GM13976 (cell line): ENCODE results near the gene TMPRSS9.

Source experiments
- DNase-seq: peaks from one replicate; pipeline ENCODE4 v3.0.0; 2012; ENCODE audit warnings: low spot score
- CTCF ChIP-seq: IDR thresholded peaks from 2 replicates; pipeline ENCODE4 v1.5.1; 2012; ENCODE audit warnings: borderline replicate concordance, mild to moderate bottlenecking; ENCODE audit not compliant: insufficient read depth; ENCODE audit errors: extremely low read depth, missing control alignments, control extremely low read depth
- in situ Hi-C: fragments of 300-500 bp; cut with MboI; formaldehyde crosslinking; loops from one replicate; pipeline ENCODE4 v1.12.0; 2022; ENCODE audit warnings: low sequenced_read_pairs, mixed read lengths, inconsistent platforms; ENCODE audit not compliant: unreplicated experiment

The TMPRSS9 gene

DNA sequence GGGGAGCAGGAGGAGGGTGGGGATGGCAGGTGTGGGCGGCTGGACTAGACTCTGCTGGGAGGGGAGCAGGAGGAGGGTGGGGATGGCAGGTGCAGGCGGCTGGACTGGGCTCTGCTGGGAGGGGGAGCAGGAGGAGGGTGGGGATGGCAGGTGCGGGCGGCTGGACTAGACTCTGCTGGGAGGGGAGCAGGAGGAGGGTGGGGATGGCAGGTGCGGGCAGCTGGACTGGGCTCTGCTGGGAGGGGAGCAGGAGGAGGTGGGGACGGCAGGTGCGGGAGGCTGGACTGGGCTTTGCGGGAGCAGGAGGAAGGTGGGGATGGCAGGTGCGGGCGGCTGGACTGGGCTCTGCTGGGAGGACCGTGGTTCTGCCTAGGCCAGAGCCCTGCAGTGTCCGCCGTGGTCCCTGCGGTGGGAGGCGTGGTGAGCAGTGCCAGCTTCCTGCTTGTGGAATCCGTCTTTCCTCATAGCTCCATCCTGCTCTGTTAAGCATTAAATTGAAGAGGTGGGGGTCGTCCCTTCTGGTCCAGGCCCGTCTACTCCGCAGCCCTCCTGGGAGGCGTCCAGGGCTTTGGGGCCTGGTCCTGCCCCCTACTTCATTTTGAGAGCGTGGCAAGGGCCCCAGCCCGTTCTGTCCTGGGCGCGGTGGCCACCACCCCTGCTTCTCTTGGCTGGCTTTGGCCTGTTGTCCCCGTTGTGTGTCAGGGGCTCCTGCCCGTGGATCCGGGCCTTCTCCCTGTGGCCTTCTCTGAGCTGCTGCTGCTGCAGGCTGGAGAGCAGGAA is 26.8 kb upstream of the TMPRSS9 start:
- no peak for DNase-seq
- no peak for TF ChIP-seq CTCF
- in situ Hi-C loops, result no loop called here

- no peak for TF ChIP-seq CTCF
- DNase-seq, result no peak
- in situ Hi-C loops, result no loop called here
Observed at GRCh38 chr19:2333807-2334211, 26.3 kb upstream of the TMPRSS9 start.

DNA sequence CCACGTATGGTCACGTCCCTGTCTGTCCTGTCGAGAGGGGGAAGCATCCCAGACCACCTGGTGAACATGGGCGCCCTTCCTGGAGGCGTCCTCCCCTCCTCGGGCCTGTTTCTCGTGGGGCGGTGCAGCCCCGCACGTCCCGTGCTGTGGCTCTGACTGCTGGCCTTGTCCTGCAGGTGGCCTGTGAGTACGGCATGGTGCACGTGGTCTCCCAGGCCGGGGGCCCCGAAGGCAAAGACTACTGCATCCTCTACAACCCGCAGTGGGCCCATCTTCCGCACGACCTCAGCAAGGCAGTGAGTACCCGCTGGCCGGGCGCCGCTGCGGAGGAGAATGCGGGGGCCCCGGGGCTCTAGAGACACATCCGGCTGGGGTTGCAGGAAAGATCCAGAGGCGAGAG is 25.6 kb upstream of the TMPRSS9 start:
- in situ Hi-C loops, result no loop called here
- no peak for TF ChIP-seq CTCF
- DNase-seq, result no peak

DNA sequence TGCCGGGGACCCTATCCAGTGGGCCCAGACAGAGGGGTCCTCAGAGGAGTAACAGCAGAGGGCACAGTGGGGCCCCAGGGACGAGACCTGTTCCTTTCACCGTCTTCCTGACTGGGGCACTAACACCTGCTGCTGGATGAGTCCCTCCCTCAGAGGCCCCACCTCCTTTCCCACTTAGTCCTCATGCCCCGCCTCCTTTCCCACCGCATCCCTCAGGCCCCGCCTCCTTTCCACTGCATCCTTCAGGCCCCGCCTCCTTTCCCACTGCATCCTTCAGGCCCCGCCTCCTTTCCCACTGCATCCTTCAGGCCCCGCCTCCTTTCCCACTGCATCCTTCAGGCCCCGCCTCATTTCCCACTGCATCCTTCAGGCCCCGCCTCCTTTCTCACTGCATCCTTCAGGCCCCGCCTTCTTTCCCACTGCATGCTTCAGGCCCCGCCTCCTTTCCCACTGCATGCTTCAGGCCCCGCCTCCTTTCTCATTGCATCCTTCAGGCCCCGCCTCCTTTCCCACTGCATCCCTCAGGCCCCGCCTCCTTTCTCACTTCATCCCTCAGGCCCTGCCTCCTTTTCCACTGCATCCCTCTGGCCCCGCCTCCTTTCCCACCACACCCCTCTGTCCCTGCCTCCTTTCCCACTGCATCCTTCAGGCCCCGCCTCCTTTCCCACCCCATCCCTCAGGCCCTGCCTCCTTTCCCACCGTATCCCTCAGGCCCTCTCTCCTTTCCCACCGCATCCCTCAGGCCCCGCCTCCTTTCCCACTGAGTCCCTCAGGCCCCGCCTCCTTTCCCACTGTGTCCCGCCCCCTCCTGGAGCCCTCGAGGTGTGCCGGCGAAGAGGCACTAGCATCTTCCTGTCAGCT is 24.8 kb upstream of the TMPRSS9 start:
- no peak for TF ChIP-seq CTCF
- in situ Hi-C loops, result no loop called here
- DNase-seq, result no peak

GRCh38 chr19:2335848-2336247 is 24.2 kb upstream of the TMPRSS9 start:
- in situ Hi-C loops, result no loop called here
- no peak for DNase-seq
- TF ChIP-seq CTCF, result no peak

DNA sequence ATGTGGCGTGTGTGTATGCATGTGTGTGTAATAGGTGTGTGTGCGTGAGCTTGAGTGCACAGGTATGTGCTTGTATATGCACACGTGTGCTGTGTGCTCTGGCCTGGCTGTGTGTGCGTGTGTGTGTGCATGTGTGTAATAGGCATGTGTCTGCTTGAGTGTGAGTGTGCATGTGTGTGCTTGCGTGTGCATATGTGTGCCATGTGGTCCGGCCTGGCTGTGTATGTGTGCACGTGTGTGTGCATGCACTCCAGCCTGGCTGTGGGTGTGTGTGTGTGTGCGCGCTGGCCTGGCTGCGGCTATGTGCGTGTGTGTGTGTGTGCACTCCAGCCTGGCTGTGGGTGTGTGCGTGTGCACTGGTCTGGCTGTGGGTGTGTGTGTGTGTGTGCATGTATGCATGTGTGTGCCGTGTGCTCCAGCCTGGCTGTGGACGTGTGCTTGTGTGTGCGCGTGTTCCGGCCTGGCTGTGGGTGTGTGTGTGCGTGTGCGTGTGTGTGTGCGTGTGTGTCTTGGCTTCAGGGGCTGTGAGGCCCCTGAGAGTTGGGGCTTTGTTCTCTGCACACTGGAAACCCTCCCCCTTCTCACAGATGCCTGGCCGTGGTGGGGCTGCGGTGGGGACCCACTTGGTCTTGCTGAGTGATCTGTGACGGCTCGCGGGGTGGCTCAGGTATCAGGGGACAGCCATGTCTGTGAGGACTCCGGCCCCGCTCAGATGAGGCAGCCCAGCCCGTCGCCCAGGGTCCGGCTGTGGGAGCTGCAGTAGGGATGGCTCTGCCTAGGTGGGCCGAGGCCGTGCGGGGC is 23.3 kb upstream of the TMPRSS9 start:
- DNase-seq, result no peak
- in situ Hi-C loops, result no loop called here
- TF ChIP-seq CTCF, result no peak
